Trophoblast cell (in vitro differentiated cells and primary cell): ENCODE results near the gene SYNGR3.
A peak's percentile ranks its signal among the peaks of the same experiment; 100 is the strongest.
"Not testable (repeated sequence)": the region's sequence is repeated elsewhere in the genome, so short reads cannot be mapped to it uniquely, and the experiment has no call there.

ENCODE experiments used
- DNase-seq, 2 donors: peaks; one replicate each; pipeline ENCODE4 v3.0.0-alpha.2; 2016
- H2AFZ ChIP-seq: 2 replicates; pipeline ENCODE4 v1.6.1; 2013; ENCODE audit warnings: low read length, moderate library complexity, mild to moderate bottlenecking; ENCODE audit not compliant: insufficient read depth, poor library complexity
- H2AK5ac ChIP-seq: 2 replicates; pipeline ENCODE4 v1.6.1; 2013; ENCODE audit warnings: mild to moderate bottlenecking, low read length
- H2BK120ac ChIP-seq: 2 replicates; pipeline ENCODE4 v1.6.1; 2013; ENCODE audit warnings: low read length, mild to moderate bottlenecking, moderate library complexity; ENCODE audit not compliant: insufficient read depth, poor library complexity
- H2BK12ac ChIP-seq: 2 replicates; pipeline ENCODE4 v1.6.1; 2013; ENCODE audit warnings: mild to moderate bottlenecking, low read length, moderate library complexity
- H2BK5ac ChIP-seq: 2 replicates; pipeline ENCODE4 v1.6.1; 2013; ENCODE audit warnings: low read length, low read depth, moderate library complexity, mild to moderate bottlenecking; ENCODE audit not compliant: poor library complexity
- H3K14ac ChIP-seq: 2 replicates; pipeline ENCODE4 v1.6.1; 2013; ENCODE audit warnings: mild to moderate bottlenecking, low read length
- H3K18ac ChIP-seq: 2 replicates; pipeline ENCODE4 v1.6.1; 2013; ENCODE audit warnings: mild to moderate bottlenecking, low read length
- H3K23ac ChIP-seq: 2 replicates; pipeline ENCODE4 v1.6.1; 2013; ENCODE audit warnings: low read length
- H3K27ac ChIP-seq: 2 replicates; pipeline ENCODE4 v1.5.1; 2013; ENCODE audit warnings: low read depth, mild to moderate bottlenecking, inconsistent platforms, low read length, moderate library complexity
- H3K27me3 ChIP-seq: 2 replicates; pipeline ENCODE4 v1.6.1; 2013; ENCODE audit warnings: inconsistent platforms, mild to moderate bottlenecking, low read length, moderate library complexity; ENCODE audit not compliant: insufficient read depth
- H3K36me3 ChIP-seq, 2 experiments: 1 replicate in 1 of 2; 2 replicates in 1 of 2; pipeline ENCODE4 v1.6.1; 2013; ENCODE audit warnings: low read length in 2 of 2, mild to moderate bottlenecking in 2 of 2, moderate library complexity in 1 of 2; ENCODE audit not compliant: insufficient read depth in 2 of 2, control insufficient read depth in 1 of 2
- H3K4ac ChIP-seq: 2 replicates; pipeline ENCODE4 v1.6.1; 2013; ENCODE audit warnings: low read depth, mild to moderate bottlenecking, low read length, moderate library complexity
- H3K4me1 ChIP-seq, 2 experiments: 1 replicate in 1 of 2; 2 replicates in 1 of 2; pipeline ENCODE4 v1.6.1; 2013; ENCODE audit warnings: low read length in 2 of 2, mild to moderate bottlenecking in 2 of 2, moderate library complexity in 1 of 2; ENCODE audit not compliant: insufficient read depth in 2 of 2, control insufficient read depth in 1 of 2
- H3K4me2 ChIP-seq: 2 replicates; pipeline ENCODE4 v1.6.1; 2013; ENCODE audit warnings: inconsistent platforms, mild to moderate bottlenecking, low read length, moderate library complexity
- H3K4me3 ChIP-seq: 2 replicates; pipeline ENCODE4 v1.5.1; 2013; ENCODE audit warnings: mild to moderate bottlenecking, low read depth, low read length, inconsistent platforms
- H3K79me1 ChIP-seq: one replicate; pipeline ENCODE4 v1.6.1; 2013; ENCODE audit warnings: low read length
- H3K79me2 ChIP-seq: 2 replicates; pipeline ENCODE4 v1.6.1; 2013; ENCODE audit warnings: low read length, mild to moderate bottlenecking; ENCODE audit not compliant: control insufficient read depth, insufficient read depth, poor library complexity
- H3K9ac ChIP-seq: 2 replicates; pipeline ENCODE4 v1.6.1; 2013; ENCODE audit warnings: mild to moderate bottlenecking, low read length
- H3K9me3 ChIP-seq: 2 replicates; pipeline ENCODE4 v1.6.1; 2013; ENCODE audit warnings: low read depth, mild to moderate bottlenecking, control low read depth, inconsistent platforms, low read length; ENCODE audit not compliant: insufficient read depth
- H4K12ac ChIP-seq: 2 replicates; pipeline ENCODE4 v1.6.1; 2013; ENCODE audit warnings: low read depth, mild to moderate bottlenecking, low read length, moderate library complexity
- H4K8ac ChIP-seq: 2 replicates; pipeline ENCODE4 v1.6.1; 2013; ENCODE audit warnings: low read depth, mild to moderate bottlenecking, low read length, moderate library complexity
- H4K91ac ChIP-seq: one replicate; pipeline ENCODE4 v1.6.1; 2013; ENCODE audit warnings: low read depth, mild to moderate bottlenecking, low read length, moderate library complexity
- WGBS: extraction: QIAGEN DNeasy Blood & Tissue Kit; methylation state at CpG from one replicate; pipeline ENCODE4 v1.1.7; 2013; ENCODE audit warnings: missing lambda C conversion rate; ENCODE audit not compliant: insufficient read length, insufficient coverage; ENCODE audit errors: extremely low coverage; 5-methylcytosine and 5-hydroxymethylcytosine counted together

Gene SYNGR3

GRCh38 chr16:1950047-1950446 is 39.7 kb upstream of the SYNGR3 start:
- no peaks in the 10 kb centered on the region for H3K27me3 ChIP-seq
- H3K14ac ChIP-seq = no peak overlapping the region
- H4K8ac ChIP-seq = no peak overlapping the region
- no peak overlapping the region for H2BK5ac ChIP-seq
- no peak overlapping the region for H2BK120ac ChIP-seq
- H3K9ac ChIP-seq = no peak overlapping the region
- H3K18ac ChIP-seq = no peak overlapping the region
- H3K23ac ChIP-seq = no peak overlapping the region
- no peak overlapping the region for H2AFZ ChIP-seq
- H3K4me3 ChIP-seq = no peak overlapping the region
- no peaks in the 10 kb centered on the region for H3K4me1 ChIP-seq
- H2AK5ac ChIP-seq = no peak overlapping the region
- peak in 1 of 2 donors; percentile 40 for DNase-seq
- WGBS = no CpG with 5 or more reads among the region's 7 CpGs
- H3K79me1 ChIP-seq = no peaks in the 10 kb centered on the region
- H4K91ac ChIP-seq = no peak overlapping the region
- H3K4ac ChIP-seq = no peak overlapping the region
- no peaks in the 10 kb centered on the region for H3K79me2 ChIP-seq
- H3K36me3 ChIP-seq = no peaks in the 10 kb centered on the region
- no peak overlapping the region for H4K12ac ChIP-seq
- H2BK12ac ChIP-seq = no peak overlapping the region
- H3K4me2 ChIP-seq = no peak overlapping the region
- peaks cover 6% of the 10 kb centered on the region for H3K9me3 ChIP-seq
- H3K27ac ChIP-seq = no peak overlapping the region

- H3K36me3 ChIP-seq = no peaks in the 10 kb centered on the region
- H4K12ac ChIP-seq = no peak overlapping the region
- H3K79me1 ChIP-seq = no peaks in the 10 kb centered on the region
- WGBS = no CpG with 5 or more reads among the region's 19 CpGs
- H3K79me2 ChIP-seq = no peaks in the 10 kb centered on the region
- H3K14ac ChIP-seq = no peak overlapping the region
- no peak overlapping the region for H2BK120ac ChIP-seq
- H4K91ac ChIP-seq = no peak overlapping the region
- no peak overlapping the region for H3K9ac ChIP-seq
- no peaks in the 10 kb centered on the region for H3K27me3 ChIP-seq
- H3K4me3 ChIP-seq = peak overlapping the region; percentile 30
- no peak overlapping the region for H2AK5ac ChIP-seq
- H3K9me3 ChIP-seq = peaks cover 4% of the 10 kb centered on the region
- H3K4ac ChIP-seq = no peak overlapping the region
- H2AFZ ChIP-seq = no peak overlapping the region
- H2BK12ac ChIP-seq = no peak overlapping the region
- H2BK5ac ChIP-seq = no peak overlapping the region
- no peak for DNase-seq
- no peak overlapping the region for H3K23ac ChIP-seq
- H3K4me1 ChIP-seq = no peaks in the 10 kb centered on the region
- H3K4me2 ChIP-seq = no peak overlapping the region
- H3K18ac ChIP-seq = no peak overlapping the region
- H3K27ac ChIP-seq = no peak overlapping the region
- no peak overlapping the region for H4K8ac ChIP-seq
Observed at GRCh38 chr16:1950559-1950958, 39.2 kb upstream of the SYNGR3 start.

GRCh38 chr16:1953734-1954133 is 36.0 kb upstream of the SYNGR3 start:
- H3K36me3 ChIP-seq = no peaks in the 10 kb centered on the region
- no CpG with 5 or more reads among the region's 22 CpGs for WGBS
- H3K9ac ChIP-seq = no peak overlapping the region
- no peak for DNase-seq
- H3K23ac ChIP-seq = no peak overlapping the region
- H4K91ac ChIP-seq = no peak overlapping the region
- H3K4me2 ChIP-seq = no peak overlapping the region
- H2BK5ac ChIP-seq = no peak overlapping the region
- no peak overlapping the region for H2BK120ac ChIP-seq
- no peak overlapping the region for H4K12ac ChIP-seq
- no peak overlapping the region for H3K4ac ChIP-seq
- no peaks in the 10 kb centered on the region for H3K4me1 ChIP-seq
- H2BK12ac ChIP-seq = no peak overlapping the region
- no peak overlapping the region for H4K8ac ChIP-seq
- H2AK5ac ChIP-seq = no peak overlapping the region
- H3K27me3 ChIP-seq = no peaks in the 10 kb centered on the region
- H3K14ac ChIP-seq = no peak overlapping the region
- no peaks in the 10 kb centered on the region for H3K79me1 ChIP-seq
- H3K18ac ChIP-seq = no peak overlapping the region
- no peak overlapping the region for H3K27ac ChIP-seq
- no peak overlapping the region for H2AFZ ChIP-seq
- H3K9me3 ChIP-seq = peaks cover 4% of the 10 kb centered on the region
- no peaks in the 10 kb centered on the region for H3K79me2 ChIP-seq
- no peak overlapping the region for H3K4me3 ChIP-seq

GRCh38 chr16:1957434-1958142 is 32.2 kb upstream of the SYNGR3 start:
- H3K4me3 ChIP-seq, H3K4me1 ChIP-seq, H3K18ac ChIP-seq, H3K4ac ChIP-seq, H2BK12ac ChIP-seq, H2AK5ac ChIP-seq, H3K79me2 ChIP-seq, H3K9me3 ChIP-seq, H3K79me1 ChIP-seq, H4K91ac ChIP-seq, H2BK5ac ChIP-seq, DNase-seq, H4K8ac ChIP-seq, H3K4me2 ChIP-seq, H2BK120ac ChIP-seq, H2AFZ ChIP-seq, H3K23ac ChIP-seq, H3K27ac ChIP-seq, H3K27me3 ChIP-seq, H4K12ac ChIP-seq, H3K9ac ChIP-seq, H3K14ac ChIP-seq: not testable (repeated sequence)
- peaks cover 10 to 16% of the 10 kb centered on the region in 2 experiments for H3K36me3 ChIP-seq
- no CpG with 5 or more reads among the region's 22 CpGs for WGBS
